Natural killer cell treated with Interleukin-12 subunit alpha and Interleukin-12 subunit beta and Interleukin-15 and Interleukin-18, amount 100 ng/mL, for 72 hours (primary cell): ENCODE measurements around the gene PLAC1. TPM values are rescaled to one million over a fixed set of nuclear protein-coding genes. Genes with fewer than 3 reads are reported as not detected.

Experiments
- ATAC-seq, 2 donors: fragments of 150-1000 bp; cut with Tn5 transposase in 1 of 2; sonication (Bioruptor Pico), chemical (Tn5 transposase) in 1 of 2; 2 replicates each; pipeline ENCODE4 v1.10.0; 2021
- DNase-seq: peaks from one replicate; pipeline ENCODE4 v3.0.0; 2022; ENCODE audit warnings: low spot score
- H3K27ac Mint-ChIP-seq, 2 donors: 1 replicate in 1 of 2; 2 replicates in 1 of 2; pipeline ENCODE4 v1.8.0; 2022; ENCODE audit warnings: mixed read lengths in 2 of 2, mild to moderate bottlenecking in 1 of 2, moderate library complexity in 1 of 2
- H3K27me3 Mint-ChIP-seq, 2 donors: 1 replicate in 1 of 2; 2 replicates in 1 of 2; pipeline ENCODE4 v1.8.0; 2022; ENCODE audit warnings: mixed read lengths in 2 of 2
- H3K36me3 Mint-ChIP-seq: one replicate; pipeline ENCODE4 v1.8.0; 2022; ENCODE audit warnings: mixed read lengths
- H3K4me1 Mint-ChIP-seq, 2 donors: 1 replicate in 1 of 2; 2 replicates in 1 of 2; pipeline ENCODE4 v1.8.0; 2022; ENCODE audit warnings: low read depth in 2 of 2, mixed read lengths in 2 of 2, mild to moderate bottlenecking in 1 of 2
- H3K4me3 Mint-ChIP-seq: one replicate; pipeline ENCODE4 v1.8.0; 2022; ENCODE audit warnings: mixed read lengths
- H3K9me3 Mint-ChIP-seq: 2 replicates; pipeline ENCODE4 v1.8.0; 2022; ENCODE audit warnings: mixed read lengths
- total RNA-seq, 2 donors: library from RNA; stranded (reverse); gene quantifications; one replicate each; pipeline ENCODE4 v1.2.3, GENCODE V29; 2022

The PLAC1 gene
- total RNA-seq, 2 donors from 2014 or later, result not detected

GRCh38 chrX:134546187-134546586 is 112.1 kb downstream of the PLAC1 start:
- Mint-ChIP-seq H3K4me1 (peaks cover 18 to 19% of the 10 kb centered on the region in 2 donors), H3K27me3 (peaks cover 18 to 39% of the 10 kb centered on the region in 2 donors), H3K9me3 (no peaks in the 10 kb centered on the region), H3K36me3 (no peaks in the 10 kb centered on the region), H3K27ac (no peak overlapping the region), H3K4me3 (no peak overlapping the region)
- DNase-seq (no peak), ATAC-seq (no peak)

GRCh38 chrX:134545510-134545909 is 112.8 kb downstream of the PLAC1 start:
- H3K9me3 Mint-ChIP-seq, result no peaks in the 10 kb centered on the region
- no peaks in the 10 kb centered on the region for H3K36me3 Mint-ChIP-seq
- no peak for DNase-seq
- no peak overlapping the region for H3K27ac Mint-ChIP-seq
- H3K27me3 Mint-ChIP-seq, result peaks cover 17 to 39% of the 10 kb centered on the region in 2 donors
- H3K4me3 Mint-ChIP-seq, result no peak overlapping the region
- peaks cover 17 to 18% of the 10 kb centered on the region in 2 donors for H3K4me1 Mint-ChIP-seq
- ATAC-seq, result no peak

- Mint-ChIP-seq H3K4me1 (peaks cover 10 to 13% of the 10 kb centered on the region in 2 donors), H3K27ac (no peak overlapping the region), H3K9me3 (no peaks in the 10 kb centered on the region), H3K4me3 (no peak overlapping the region), H3K36me3 (no peaks in the 10 kb centered on the region), H3K27me3 (peaks cover 11 to 35% of the 10 kb centered on the region in 2 donors)
- no peak for ATAC-seq
- DNase-seq, result no peak
Observed at GRCh38 chrX:134544513-134545151, 113.6 kb downstream of the PLAC1 start.

GRCh38 chrX:134544135-134544512 is 114.1 kb downstream of the PLAC1 start:
- ATAC-seq, result no peak
- no peak for DNase-seq
- Mint-ChIP-seq H3K27ac (no peak overlapping the region), H3K36me3 (no peaks in the 10 kb centered on the region), H3K27me3 (peaks cover 10 to 34% of the 10 kb centered on the region in 2 donors), H3K4me1 (peaks cover 9 to 11% of the 10 kb centered on the region in 2 donors), H3K4me3 (no peak overlapping the region), H3K9me3 (no peaks in the 10 kb centered on the region)

GRCh38 chrX:134543288-134543687 is 115.0 kb downstream of the PLAC1 start:
- no peak overlapping the region for H3K27ac Mint-ChIP-seq
- no peak for DNase-seq
- H3K27me3 Mint-ChIP-seq, result peaks cover 2 to 29% of the 10 kb centered on the region in 2 donors
- H3K9me3 Mint-ChIP-seq, result no peaks in the 10 kb centered on the region
- H3K4me3 Mint-ChIP-seq, result no peak overlapping the region
- peaks cover 1 to 3% of the 10 kb centered on the region in 2 donors for H3K4me1 Mint-ChIP-seq
- H3K36me3 Mint-ChIP-seq, result no peaks in the 10 kb centered on the region
- ATAC-seq, result no peak

GRCh38 chrX:134542485-134542884 is 115.8 kb downstream of the PLAC1 start:
- Mint-ChIP-seq H3K27ac (no peak overlapping the region), H3K9me3 (no peaks in the 10 kb centered on the region), H3K4me1 (no peaks in the 10 kb centered on the region), H3K4me3 (no peak overlapping the region), H3K27me3 (peaks cover 0 to 28% of the 10 kb centered on the region in 2 donors), H3K36me3 (no peaks in the 10 kb centered on the region)
- no peak for DNase-seq
- ATAC-seq, result no peak

GRCh38 chrX:134541906-134542305 is 116.4 kb downstream of the PLAC1 start:
- Mint-ChIP-seq H3K9me3 (no peaks in the 10 kb centered on the region), H3K27me3 (peaks cover 0 to 26% of the 10 kb centered on the region in 2 donors), H3K4me1 (no peaks in the 10 kb centered on the region), H3K36me3 (no peaks in the 10 kb centered on the region), H3K4me3 (no peak overlapping the region), H3K27ac (no peak overlapping the region)
- ATAC-seq (no peak), DNase-seq (no peak)

- H3K4me3 Mint-ChIP-seq, result no peak overlapping the region
- H3K27ac Mint-ChIP-seq, result no peak overlapping the region
- DNase-seq (no peak), ATAC-seq (no peak)
- no peaks in the 10 kb centered on the region for H3K9me3 Mint-ChIP-seq
- H3K27me3 Mint-ChIP-seq, result peaks cover 0 to 15% of the 10 kb centered on the region in 2 donors
- H3K4me1 Mint-ChIP-seq, result no peaks in the 10 kb centered on the region
- no peaks in the 10 kb centered on the region for H3K36me3 Mint-ChIP-seq
Observed at GRCh38 chrX:134538316-134538715, 120.0 kb downstream of the PLAC1 start.

GRCh38 chrX:134537179-134537955 is 120.9 kb downstream of the PLAC1 start:
- Mint-ChIP-seq H3K9me3 (no peaks in the 10 kb centered on the region), H3K4me1 (no peaks in the 10 kb centered on the region), H3K4me3 (no peak overlapping the region), H3K36me3 (no peaks in the 10 kb centered on the region), H3K27me3 (peaks cover 0 to 15% of the 10 kb centered on the region in 2 donors), H3K27ac (no peak overlapping the region)
- DNase-seq, result no peak
- no peak for ATAC-seq

GRCh38 chrX:134533952-134534351 is 124.3 kb downstream of the PLAC1 start:
- H3K27me3 Mint-ChIP-seq, result peaks cover 0 to 14% of the 10 kb centered on the region in 2 donors
- no peaks in the 10 kb centered on the region for H3K9me3 Mint-ChIP-seq
- H3K27ac Mint-ChIP-seq, result no peak overlapping the region
- H3K4me3 Mint-ChIP-seq, result no peak overlapping the region
- DNase-seq (no peak), ATAC-seq (no peak)
- H3K36me3 Mint-ChIP-seq, result no peaks in the 10 kb centered on the region
- no peaks in the 10 kb centered on the region for H3K4me1 Mint-ChIP-seq

GRCh38 chrX:134533352-134533751 is 124.9 kb downstream of the PLAC1 start:
- Mint-ChIP-seq H3K4me1 (no peaks in the 10 kb centered on the region), H3K36me3 (no peaks in the 10 kb centered on the region), H3K4me3 (no peak overlapping the region), H3K27ac (no peak overlapping the region), H3K27me3 (peaks cover 0 to 10% of the 10 kb centered on the region in 2 donors), H3K9me3 (no peaks in the 10 kb centered on the region)
- ATAC-seq (no peak), DNase-seq (no peak)

- Mint-ChIP-seq H3K27ac (no peak overlapping the region), H3K4me3 (no peak overlapping the region), H3K4me1 (no peaks in the 10 kb centered on the region), H3K27me3 (peaks cover 0 to 5% of the 10 kb centered on the region in 2 donors), H3K9me3 (no peaks in the 10 kb centered on the region), H3K36me3 (no peaks in the 10 kb centered on the region)
- DNase-seq (no peak), ATAC-seq (no peak)
Observed at GRCh38 chrX:134530845-134531244, 127.4 kb downstream of the PLAC1 start.

- no peak for DNase-seq
- Mint-ChIP-seq H3K27me3 (peaks cover 0 to 5% of the 10 kb centered on the region in 2 donors), H3K4me3 (no peak overlapping the region), H3K9me3 (no peaks in the 10 kb centered on the region), H3K4me1 (no peaks in the 10 kb centered on the region), H3K27ac (no peak overlapping the region), H3K36me3 (no peaks in the 10 kb centered on the region)
- no peak for ATAC-seq
Observed at GRCh38 chrX:134529481-134529880, 128.8 kb downstream of the PLAC1 start.

- no peak for DNase-seq
- no peaks in the 10 kb centered on the region for H3K9me3 Mint-ChIP-seq
- H3K36me3 Mint-ChIP-seq, result no peaks in the 10 kb centered on the region
- no peak overlapping the region for H3K27ac Mint-ChIP-seq
- ATAC-seq, result no peak
- H3K4me1 Mint-ChIP-seq, result no peaks in the 10 kb centered on the region
- H3K4me3 Mint-ChIP-seq, result no peak overlapping the region
- peaks cover 0 to 5% of the 10 kb centered on the region in 2 donors for H3K27me3 Mint-ChIP-seq
Observed at GRCh38 chrX:134528960-134529359, 129.3 kb downstream of the PLAC1 start.
